Progenitor cell of endocrine pancreas (in vitro differentiated cells): ENCODE results near the gene ASXL2. TPM values are rescaled to one million over a fixed set of nuclear protein-coding genes. Genes with fewer than 3 reads are reported as not detected.

ENCODE experiments used
- DNase-seq: peaks from one replicate; pipeline ENCODE4 v3.0.0; 2021; ENCODE audit warnings: low spot score; ENCODE audit not compliant: unreplicated experiment
- H3K27ac Mint-ChIP-seq: 2 replicates; pipeline ENCODE4 v1.8.0; 2021; ENCODE audit warnings: mild to moderate bottlenecking, moderate library complexity, mixed read lengths
- H3K27me3 Mint-ChIP-seq: 2 replicates; pipeline ENCODE4 v1.8.0; 2021; ENCODE audit warnings: mixed read lengths
- H3K36me3 Mint-ChIP-seq: 2 replicates; pipeline ENCODE4 v1.8.0; 2022; ENCODE audit warnings: mixed read lengths; ENCODE audit not compliant: insufficient read depth
- H3K4me1 Mint-ChIP-seq: 2 replicates; pipeline ENCODE4 v1.8.0; 2021; ENCODE audit warnings: low read depth, mixed read lengths
- H3K4me3 Mint-ChIP-seq: 2 replicates; pipeline ENCODE4 v1.8.0; 2021; ENCODE audit warnings: low read depth, mild to moderate bottlenecking, moderate library complexity, mixed read lengths
- H3K9me3 Mint-ChIP-seq: 2 replicates; pipeline ENCODE4 v1.8.0; 2021; ENCODE audit warnings: low read depth, mixed read lengths
- CTCF ChIP-seq: fragments of 200-600 bp; sonication (generic); IDR thresholded peaks from one replicate; pipeline ENCODE4 v1.5.0; 2021; ENCODE audit warnings: antibody characterized with exemption, mild to moderate bottlenecking; ENCODE audit not compliant: unreplicated experiment
- total RNA-seq: library from RNA; stranded (reverse); gene quantifications from 2 replicates; pipeline ENCODE4 v1.2.1, GENCODE V29; 2021

Gene ASXL2
- total RNA-seq, 1 donor from 2014 or later, result 24.8 TPM

DNA sequence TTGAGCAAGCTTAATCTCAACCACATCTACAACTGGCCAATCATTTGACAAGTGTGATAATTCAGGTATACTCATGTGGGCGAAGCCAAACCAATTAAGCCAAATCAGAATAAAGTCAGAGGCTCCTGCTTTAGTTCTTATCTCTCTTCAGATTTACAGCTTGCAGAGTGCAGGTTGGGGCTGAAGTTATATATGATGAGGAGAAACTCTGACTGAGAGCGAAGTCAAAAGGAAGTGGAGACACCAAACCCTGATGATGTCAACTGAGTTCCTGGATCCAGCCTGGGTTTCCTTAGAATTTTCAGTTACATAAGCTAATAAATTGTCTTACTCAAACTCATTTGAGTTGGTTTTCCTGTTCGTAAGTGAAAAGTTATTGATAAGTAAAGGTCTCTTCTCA is 73.9 kb downstream of the ASXL2 start:
- H3K27ac Mint-ChIP-seq, result no peak overlapping the region
- no peaks in the 10 kb centered on the region for H3K9me3 Mint-ChIP-seq
- H3K27me3 Mint-ChIP-seq, result no peaks in the 10 kb centered on the region
- peaks cover 6% of the 10 kb centered on the region for H3K4me1 Mint-ChIP-seq
- H3K36me3 Mint-ChIP-seq, result peaks cover 31% of the 10 kb centered on the region
- DNase-seq, result no peak
- TF ChIP-seq CTCF, result no peak
- H3K4me3 Mint-ChIP-seq, result no peak overlapping the region

GRCh38 chr2:25799301-25799700 is 79.0 kb downstream of the ASXL2 start:
- Mint-ChIP-seq H3K4me1 (peaks cover 14% of the 10 kb centered on the region), H3K9me3 (no peaks in the 10 kb centered on the region), H3K36me3 (peaks cover 37% of the 10 kb centered on the region), H3K4me3 (no peak overlapping the region), H3K27me3 (no peaks in the 10 kb centered on the region), H3K27ac (no peak overlapping the region)
- DNase-seq, result no peak
- TF ChIP-seq CTCF, result no peak

GRCh38 chr2:25797620-25798488 is 80.4 kb downstream of the ASXL2 start:
- H3K4me3 Mint-ChIP-seq, result no peak overlapping the region
- no peak for TF ChIP-seq CTCF
- DNase-seq, result no peak
- H3K36me3 Mint-ChIP-seq, result peaks cover 23% of the 10 kb centered on the region
- no peak overlapping the region for H3K27ac Mint-ChIP-seq
- no peaks in the 10 kb centered on the region for H3K9me3 Mint-ChIP-seq
- peaks cover 14% of the 10 kb centered on the region for H3K4me1 Mint-ChIP-seq
- no peaks in the 10 kb centered on the region for H3K27me3 Mint-ChIP-seq

GRCh38 chr2:25794544-25795276 is 83.6 kb downstream of the ASXL2 start:
- no peak overlapping the region for H3K27ac Mint-ChIP-seq
- H3K27me3 Mint-ChIP-seq, result no peaks in the 10 kb centered on the region
- no peak for DNase-seq
- H3K36me3 Mint-ChIP-seq, result peaks cover 18% of the 10 kb centered on the region
- H3K4me1 Mint-ChIP-seq, result peaks cover 17% of the 10 kb centered on the region
- no peak overlapping the region for H3K4me3 Mint-ChIP-seq
- TF ChIP-seq CTCF, result no peak
- no peaks in the 10 kb centered on the region for H3K9me3 Mint-ChIP-seq

DNA sequence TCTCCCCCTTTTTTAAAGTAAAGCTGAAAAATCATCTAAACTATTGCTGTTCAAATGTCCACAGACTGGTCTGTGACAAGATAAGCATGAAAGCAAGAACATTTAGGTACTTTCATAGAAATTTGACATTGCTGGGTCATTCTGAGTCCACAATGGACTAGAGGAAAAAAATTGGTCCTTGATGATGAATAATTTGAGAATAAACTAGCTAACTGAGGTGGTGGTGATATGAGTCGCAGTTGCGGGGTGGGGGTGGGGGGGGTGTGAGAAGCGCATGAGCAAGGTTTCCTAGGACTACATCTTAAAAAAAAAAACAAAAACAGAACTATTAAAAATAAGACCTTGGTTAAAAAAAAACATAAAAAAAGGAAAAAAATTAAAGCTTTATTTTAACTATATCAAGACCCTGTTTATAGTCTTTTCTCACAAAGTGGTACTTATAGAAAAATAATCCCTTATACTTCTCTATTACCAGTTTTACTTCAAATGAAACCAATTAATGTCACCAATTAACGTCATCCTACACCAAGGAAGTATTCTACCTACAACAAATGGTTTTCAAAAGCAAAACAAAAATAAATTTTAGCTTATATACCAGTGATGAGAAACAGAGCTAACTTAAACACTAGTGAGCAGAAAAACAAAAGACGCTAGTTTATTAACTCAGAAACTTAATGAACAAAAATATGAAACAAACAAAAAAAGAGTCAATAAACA is 88.1 kb downstream of the ASXL2 start:
- DNase-seq, result no peak
- no peak overlapping the region for H3K4me3 Mint-ChIP-seq
- peaks cover 2% of the 10 kb centered on the region for H3K4me1 Mint-ChIP-seq
- H3K36me3 Mint-ChIP-seq, result peaks cover 2% of the 10 kb centered on the region
- no peaks in the 10 kb centered on the region for H3K9me3 Mint-ChIP-seq
- no peak for TF ChIP-seq CTCF
- H3K27me3 Mint-ChIP-seq, result no peaks in the 10 kb centered on the region
- no peak overlapping the region for H3K27ac Mint-ChIP-seq
